ENCODE data around the gene B3GNT5. TPM values are rescaled to one million over a fixed set of nuclear protein-coding genes. Genes with fewer than 3 reads are reported as not detected.

The B3GNT5 gene, protein sequence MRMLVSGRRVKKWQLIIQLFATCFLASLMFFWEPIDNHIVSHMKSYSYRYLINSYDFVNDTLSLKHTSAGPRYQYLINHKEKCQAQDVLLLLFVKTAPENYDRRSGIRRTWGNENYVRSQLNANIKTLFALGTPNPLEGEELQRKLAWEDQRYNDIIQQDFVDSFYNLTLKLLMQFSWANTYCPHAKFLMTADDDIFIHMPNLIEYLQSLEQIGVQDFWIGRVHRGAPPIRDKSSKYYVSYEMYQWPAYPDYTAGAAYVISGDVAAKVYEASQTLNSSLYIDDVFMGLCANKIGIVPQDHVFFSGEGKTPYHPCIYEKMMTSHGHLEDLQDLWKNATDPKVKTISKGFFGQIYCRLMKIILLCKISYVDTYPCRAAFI
- 2.0 and 8.6 TPM in 2 replicates for total RNA-seq (2014; rRNA removed; shearing (Covaris generic); ENCODE audit: low replicate concordance)

GRCh38 chr3:183252973-183253527 is at the start of gene B3GNT5:
TSS of gene B3GNT5 (plus strand) at chr3:183253253. CDS start at chr3:183269799, 16,546 bp downstream.
- Histone ChIP-seq H3K9ac (ENCODE audit: low read length) (no peak within 1 kb of the TSS), H3K79me2 (ENCODE audit: low read length) (no peaks in the 10 kb centered on the region)
- DNase-seq = no peak

GRCh38 chr3:183203670-183204069 is 49.4 kb upstream of the B3GNT5 start:
- H3K27me3 ChIP-seq (ENCODE audit: low read length) = no peaks in the 10 kb centered on the region
- no peak overlapping the region for H3K27ac ChIP-seq (ENCODE audit: low read length)
- H3K4me3 ChIP-seq (ENCODE audit: low read length) = no peak overlapping the region
- peaks cover 11% of the 10 kb centered on the region for H3K4me1 ChIP-seq (ENCODE audit: low read length)
- H2AFZ ChIP-seq (ENCODE audit: low read length) = no peak overlapping the region
- peaks cover 7% of the 10 kb centered on the region for H3K36me3 ChIP-seq (ENCODE audit: insufficient read depth, low read length)
- no peak for DNase-seq
- peaks cover 9% of the 10 kb centered on the region for H3K9me3 ChIP-seq (ENCODE audit: low read length)
- no peak overlapping the region for H3K9ac ChIP-seq (ENCODE audit: low read length)
- no peaks in the 10 kb centered on the region for H3K9me2 ChIP-seq (replicated peaks; ENCODE audit: insufficient read depth, low read length)
- H4K20me1 ChIP-seq (ENCODE audit: insufficient read depth, low read depth, low read length) = no peaks in the 10 kb centered on the region
- H3K79me2 ChIP-seq (ENCODE audit: low read length) = no peaks in the 10 kb centered on the region
- no peak overlapping the region for H3K4me2 ChIP-seq (ENCODE audit: low read depth, low read length, poor library complexity, severe bottlenecking)

More at GRCh38 chr3:183252973-183253527, at the start of gene B3GNT5:
- no peak within 1 kb of the TSS for H3K4me3 ChIP-seq (ENCODE audit: low read length)
- H3K27ac ChIP-seq (ENCODE audit: low read length) = no peak within 1 kb of the TSS
- H2AFZ ChIP-seq (ENCODE audit: low read length) = no peak within 1 kb of the TSS
- no peaks in the 10 kb centered on the region for H3K9me2 ChIP-seq (replicated peaks; ENCODE audit: insufficient read depth, low read length)
- H3K27me3 ChIP-seq (ENCODE audit: low read length) = no peaks in the 10 kb centered on the region
- H3K9me3 ChIP-seq (ENCODE audit: low read length) = no peaks in the 10 kb centered on the region
- H3K4me1 ChIP-seq (ENCODE audit: low read length) = peaks cover 45% of the 10 kb centered on the region
- H3K4me2 ChIP-seq (ENCODE audit: low read depth, low read length, poor library complexity, severe bottlenecking) = peak within 1 kb of the TSS; percentile 75
- H4K20me1 ChIP-seq (ENCODE audit: insufficient read depth, low read depth, low read length) = no peaks in the 10 kb centered on the region
- H3K36me3 ChIP-seq (ENCODE audit: insufficient read depth, low read length) = no peaks in the 10 kb centered on the region

DNA sequence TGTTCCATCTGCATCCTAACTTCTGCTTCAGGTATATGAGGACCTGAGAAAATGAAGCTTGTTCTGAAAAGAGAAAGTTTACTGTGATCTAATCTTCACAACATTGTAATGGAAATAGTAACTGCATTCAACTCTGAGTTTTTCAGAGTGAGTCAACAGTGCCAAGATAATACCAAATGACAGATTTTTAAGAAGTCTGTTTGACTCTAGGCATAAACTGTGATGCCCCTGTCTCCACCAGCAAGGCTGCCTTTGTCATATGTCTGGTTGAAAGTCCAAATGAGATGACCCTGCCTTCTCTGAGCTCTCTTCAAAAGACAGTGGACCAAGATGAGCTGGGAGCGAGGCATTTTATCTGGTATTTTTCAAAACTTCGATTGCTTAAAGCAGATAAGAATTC is 44.8 kb upstream of the B3GNT5 start:
- H3K9ac ChIP-seq (ENCODE audit: low read length) = no peak overlapping the region
- DNase-seq = no peak
- H4K20me1 ChIP-seq (ENCODE audit: insufficient read depth, low read depth, low read length) = no peaks in the 10 kb centered on the region
- H3K27ac ChIP-seq (ENCODE audit: low read length) = no peak overlapping the region
- H3K4me3 ChIP-seq (ENCODE audit: low read length) = no peak overlapping the region
- H3K79me2 ChIP-seq (ENCODE audit: low read length) = no peaks in the 10 kb centered on the region
- H3K9me3 ChIP-seq (ENCODE audit: low read length) = peaks cover 9% of the 10 kb centered on the region
- H3K4me2 ChIP-seq (ENCODE audit: low read depth, low read length, poor library complexity, severe bottlenecking) = no peak overlapping the region
- no peak overlapping the region for H2AFZ ChIP-seq (ENCODE audit: low read length)
- H3K36me3 ChIP-seq (ENCODE audit: insufficient read depth, low read length) = 0 out of 2 replicates have a peak, but pooled peaks cover 2% of the 10 kb centered on the region
- no peaks in the 10 kb centered on the region for H3K27me3 ChIP-seq (ENCODE audit: low read length)
- peaks cover 37% of the 10 kb centered on the region for H3K4me1 ChIP-seq (ENCODE audit: low read length)
- H3K9me2 ChIP-seq (replicated peaks; ENCODE audit: insufficient read depth, low read length) = no peaks in the 10 kb centered on the region

- Histone ChIP-seq H3K4me3 (ENCODE audit: low read length) (no peak overlapping the region), H3K79me2 (ENCODE audit: low read length) (no peaks in the 10 kb centered on the region), H2AFZ (ENCODE audit: low read length) (no peak overlapping the region), H3K27ac (ENCODE audit: low read length) (no peak overlapping the region), H4K20me1 (ENCODE audit: insufficient read depth, low read depth, low read length) (no peaks in the 10 kb centered on the region), H3K4me2 (ENCODE audit: low read depth, low read length, poor library complexity, severe bottlenecking) (no peak overlapping the region), H3K9ac (ENCODE audit: low read length) (no peak overlapping the region), H3K9me2 (replicated peaks; ENCODE audit: insufficient read depth, low read length) (no peaks in the 10 kb centered on the region), H3K9me3 (ENCODE audit: low read length) (peaks cover 3% of the 10 kb centered on the region; the same call in 1 of the 2 replicates), H3K36me3 (ENCODE audit: insufficient read depth, low read length) (0 out of 2 replicates have a peak, but pooled peaks cover 2% of the 10 kb centered on the region), H3K27me3 (ENCODE audit: low read length) (no peaks in the 10 kb centered on the region), H3K4me1 (ENCODE audit: low read length) (peaks cover 43% of the 10 kb centered on the region)
- DNase-seq = no peak
These were observed 44.3 kb upstream of the B3GNT5 start for GRCh38 chr3:183208800-183209199.

DNA sequence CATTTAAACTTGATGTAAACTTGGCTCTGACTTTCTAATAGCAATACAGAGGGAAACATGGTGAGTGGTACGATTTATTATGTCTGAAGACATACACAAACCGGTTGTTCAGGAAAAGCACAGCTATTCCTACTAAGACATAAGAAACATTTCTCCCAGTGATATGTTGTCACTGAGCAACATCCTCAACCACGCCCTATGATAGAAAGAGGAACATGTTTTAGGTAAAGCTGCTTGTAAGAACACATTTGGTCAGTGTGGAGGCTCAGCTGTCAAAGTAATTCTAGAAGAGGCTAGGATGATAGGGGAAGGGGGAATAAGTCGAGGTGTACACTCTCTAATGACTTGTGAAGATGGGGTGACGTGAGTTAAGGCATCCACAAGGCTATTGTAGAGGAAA is 42.7 kb upstream of the B3GNT5 start:
- Histone ChIP-seq H4K20me1 (ENCODE audit: insufficient read depth, low read depth, low read length) (no peaks in the 10 kb centered on the region), H3K79me2 (ENCODE audit: low read length) (no peaks in the 10 kb centered on the region), H3K4me3 (ENCODE audit: low read length) (no peak overlapping the region), H2AFZ (ENCODE audit: low read length) (0 out of 2 replicates have a peak overlapping the region, but pooled peaks have one; percentile 30), H3K9me3 (ENCODE audit: low read length) (no peaks in the 10 kb centered on the region), H3K27me3 (ENCODE audit: low read length) (no peaks in the 10 kb centered on the region), H3K27ac (ENCODE audit: low read length) (no peak overlapping the region), H3K4me2 (ENCODE audit: low read depth, low read length, poor library complexity, severe bottlenecking) (peak overlapping the region; percentile 0), H3K36me3 (ENCODE audit: insufficient read depth, low read length) (no peaks in the 10 kb centered on the region), H3K9me2 (replicated peaks; ENCODE audit: insufficient read depth, low read length) (no peaks in the 10 kb centered on the region), H3K4me1 (ENCODE audit: low read length) (peaks cover 58% of the 10 kb centered on the region), H3K9ac (ENCODE audit: low read length) (no peak overlapping the region)
- DNase-seq = peak; percentile 72

GRCh38 chr3:183210862-183211341 is 42.2 kb upstream of the B3GNT5 start:
- Histone ChIP-seq H3K27ac (ENCODE audit: low read length) (no peak overlapping the region), H2AFZ (ENCODE audit: low read length) (0 out of 2 replicates have a peak overlapping the region, but pooled peaks have one; percentile 30), H3K9me3 (ENCODE audit: low read length) (no peaks in the 10 kb centered on the region), H4K20me1 (ENCODE audit: insufficient read depth, low read depth, low read length) (no peaks in the 10 kb centered on the region), H3K79me2 (ENCODE audit: low read length) (no peaks in the 10 kb centered on the region), H3K9ac (ENCODE audit: low read length) (no peak overlapping the region), H3K9me2 (replicated peaks; ENCODE audit: insufficient read depth, low read length) (no peaks in the 10 kb centered on the region), H3K36me3 (ENCODE audit: insufficient read depth, low read length) (no peaks in the 10 kb centered on the region), H3K4me1 (ENCODE audit: low read length) (peaks cover 62% of the 10 kb centered on the region), H3K4me2 (ENCODE audit: low read depth, low read length, poor library complexity, severe bottlenecking) (peak overlapping the region; percentile 0), H3K27me3 (ENCODE audit: low read length) (no peaks in the 10 kb centered on the region), H3K4me3 (ENCODE audit: low read length) (no peak overlapping the region)
- no peak for DNase-seq

GRCh38 chr3:183211352-183211751 is 41.7 kb upstream of the B3GNT5 start:
- Histone ChIP-seq H4K20me1 (ENCODE audit: insufficient read depth, low read depth, low read length) (no peaks in the 10 kb centered on the region), H3K9me3 (ENCODE audit: low read length) (no peaks in the 10 kb centered on the region), H2AFZ (ENCODE audit: low read length) (no peak overlapping the region)

DNA sequence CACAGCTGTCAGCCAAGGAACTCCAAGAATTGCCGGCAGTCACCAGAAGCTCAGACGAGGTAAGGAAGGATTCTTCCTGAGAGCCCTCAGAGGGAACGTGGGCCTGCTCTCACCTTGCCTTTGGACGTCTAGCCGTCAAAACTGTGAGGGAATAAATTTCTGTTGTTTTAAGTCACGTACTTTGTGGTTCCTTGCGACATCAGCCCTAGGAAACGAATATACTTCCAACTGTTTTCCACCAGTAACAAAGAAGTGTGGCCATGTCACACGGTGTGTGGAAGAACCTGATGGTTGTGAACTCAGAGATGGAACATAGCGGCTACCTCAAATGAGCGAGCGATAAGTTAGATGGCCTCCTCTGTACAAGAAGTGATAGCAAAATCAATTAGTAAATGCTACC is 41.0 kb upstream of the B3GNT5 start:
- Histone ChIP-seq H4K20me1 (ENCODE audit: insufficient read depth, low read depth, low read length) (no peaks in the 10 kb centered on the region), H3K27ac (ENCODE audit: low read length) (no peak overlapping the region), H3K4me1 (ENCODE audit: low read length) (peaks cover 59% of the 10 kb centered on the region), H3K27me3 (ENCODE audit: low read length) (no peaks in the 10 kb centered on the region), H3K4me3 (ENCODE audit: low read length) (no peak overlapping the region), H3K36me3 (ENCODE audit: insufficient read depth, low read length) (no peaks in the 10 kb centered on the region), H3K9me2 (replicated peaks; ENCODE audit: insufficient read depth, low read length) (no peaks in the 10 kb centered on the region), H3K9me3 (ENCODE audit: low read length) (no peaks in the 10 kb centered on the region), H2AFZ (ENCODE audit: low read length) (no peak overlapping the region), H3K79me2 (ENCODE audit: low read length) (no peaks in the 10 kb centered on the region), H3K9ac (ENCODE audit: low read length) (no peak overlapping the region), H3K4me2 (ENCODE audit: low read depth, low read length, poor library complexity, severe bottlenecking) (no peak overlapping the region)
- no peak for DNase-seq

More at GRCh38 chr3:183211352-183211751, 41.7 kb upstream of the B3GNT5 start:
- H3K4me3 ChIP-seq (ENCODE audit: low read length) = no peak overlapping the region
- H3K36me3 ChIP-seq (ENCODE audit: insufficient read depth, low read length) = no peaks in the 10 kb centered on the region
- H3K79me2 ChIP-seq (ENCODE audit: low read length) = no peaks in the 10 kb centered on the region
- peak overlapping the region; percentile 0 for H3K4me2 ChIP-seq (ENCODE audit: low read depth, low read length, poor library complexity, severe bottlenecking)
- H3K27ac ChIP-seq (ENCODE audit: low read length) = no peak overlapping the region
- H3K27me3 ChIP-seq (ENCODE audit: low read length) = no peaks in the 10 kb centered on the region
- DNase-seq = no peak
- H3K9ac ChIP-seq (ENCODE audit: low read length) = no peak overlapping the region
- peaks cover 59% of the 10 kb centered on the region for H3K4me1 ChIP-seq (ENCODE audit: low read length)
- H3K9me2 ChIP-seq (replicated peaks; ENCODE audit: insufficient read depth, low read length) = no peaks in the 10 kb centered on the region
